GM18870 (cell line): Measurements from ENCODE around the gene ATG7.
"Not testable (repeated sequence)": the region's sequence is repeated elsewhere in the genome, so short reads cannot be mapped to it uniquely, and the experiment has no call there.

Source experiments
- ATAC-seq: cut with Tn5 transposase; IDR thresholded peaks from one replicate; pipeline ENCODE4 v1.9.1; 2021; ENCODE audit warnings: moderate library complexity; ENCODE audit not compliant: unreplicated experiment

Gene ATG7

GRCh38 chr3:11582191-11582968 lies 310.2 kb downstream of the ATG7 start:
- ATAC-seq = no peak

GRCh38 chr3:11583235-11583634 lies 311.0 kb downstream of the ATG7 start:
- ATAC-seq = no peak

GRCh38 chr3:11583638-11584046 lies 311.4 kb downstream of the ATG7 start:
- ATAC-seq = no peak

DNA sequence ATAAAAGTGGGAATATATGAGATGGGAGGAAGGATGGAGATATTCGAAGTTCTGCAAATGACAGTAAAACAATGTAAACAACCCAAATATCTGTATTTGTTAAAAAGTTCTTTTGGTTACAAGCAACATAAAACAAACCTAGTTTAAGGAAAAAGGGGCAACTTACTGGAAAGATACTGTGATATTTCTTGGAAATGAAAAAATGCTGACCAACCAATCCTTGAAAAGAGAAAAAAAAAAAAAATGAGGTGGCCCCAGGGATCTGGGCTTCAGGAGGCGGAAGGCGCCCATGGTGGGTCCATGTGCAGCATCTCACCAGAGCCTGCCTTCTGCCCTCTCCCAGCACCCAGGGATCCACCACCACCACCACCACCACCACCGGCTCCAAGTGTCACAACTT lies 312.4 kb downstream of the ATG7 start:
- ATAC-seq = no peak

DNA sequence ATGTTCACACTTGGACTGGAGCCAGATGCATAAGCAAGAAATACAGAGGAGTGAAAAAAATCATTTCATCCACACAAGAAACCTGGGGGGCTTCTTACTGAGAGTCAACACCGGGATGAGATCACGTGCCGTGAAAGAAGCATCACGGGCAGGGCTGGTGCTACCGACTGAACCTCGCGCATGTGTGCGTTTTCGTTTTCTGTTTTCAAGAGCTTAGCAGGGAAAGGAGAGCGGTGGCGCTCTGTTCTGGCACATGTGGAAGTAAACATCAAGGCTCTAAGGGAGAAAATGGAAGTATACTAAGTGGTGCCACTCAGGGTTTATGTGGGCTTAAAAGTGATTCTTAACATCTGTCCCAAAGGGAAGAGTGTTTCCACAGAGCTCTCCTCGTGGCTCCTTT lies 315.6 kb downstream of the ATG7 start:
- ATAC-seq = no peak

- no peak for ATAC-seq
Observed at GRCh38 chr3:11588338-11588737, 316.1 kb downstream of the ATG7 start.

GRCh38 chr3:11588755-11589154 lies 316.6 kb downstream of the ATG7 start:
- ATAC-seq = no peak

DNA sequence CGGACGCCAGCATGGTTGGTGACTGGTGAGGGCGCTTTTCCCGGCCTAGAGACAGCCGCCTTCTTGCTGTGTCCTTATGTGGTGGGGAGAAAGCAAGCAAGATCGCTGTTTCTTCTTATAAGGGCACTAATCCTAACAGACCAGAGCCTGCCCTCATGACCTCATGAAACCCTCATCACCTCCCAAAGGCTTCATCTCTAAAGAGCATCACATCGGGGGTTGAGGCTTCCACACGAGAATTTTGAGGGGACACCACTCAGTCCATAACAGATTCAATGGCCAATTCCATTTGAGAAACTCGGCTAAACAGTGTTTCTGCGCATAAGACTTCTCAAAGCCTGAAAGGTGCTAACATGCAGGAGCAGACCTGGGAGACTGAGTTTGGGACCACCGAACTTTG lies 317.5 kb downstream of the ATG7 start:
- ATAC-seq = no peak

DNA sequence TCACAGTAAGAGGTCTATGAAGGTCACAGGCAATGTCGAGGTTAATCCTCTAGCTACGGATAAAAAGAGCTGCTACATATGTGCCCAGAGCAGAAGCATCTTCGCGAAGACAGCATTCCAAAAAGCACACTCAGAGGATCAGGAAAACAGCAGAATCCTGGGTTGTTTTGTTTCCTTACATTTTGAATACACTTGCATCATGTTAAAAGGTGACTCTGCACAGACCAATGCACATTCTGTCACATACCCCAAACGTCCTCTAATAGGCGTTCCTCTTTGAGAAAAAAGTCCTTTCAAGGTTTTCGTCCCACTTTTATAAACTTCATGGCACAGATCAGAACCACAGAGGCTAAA lies 318.8 kb downstream of the ATG7 start:
- no peak for ATAC-seq

GRCh38 chr3:11591391-11592282 lies 319.4 kb downstream of the ATG7 start:
- ATAC-seq = no peak

GRCh38 chr3:11592445-11593298 lies 320.5 kb downstream of the ATG7 start:
- no peak for ATAC-seq

- no peak for ATAC-seq
Observed at GRCh38 chr3:11593318-11594034, 321.3 kb downstream of the ATG7 start.

DNA sequence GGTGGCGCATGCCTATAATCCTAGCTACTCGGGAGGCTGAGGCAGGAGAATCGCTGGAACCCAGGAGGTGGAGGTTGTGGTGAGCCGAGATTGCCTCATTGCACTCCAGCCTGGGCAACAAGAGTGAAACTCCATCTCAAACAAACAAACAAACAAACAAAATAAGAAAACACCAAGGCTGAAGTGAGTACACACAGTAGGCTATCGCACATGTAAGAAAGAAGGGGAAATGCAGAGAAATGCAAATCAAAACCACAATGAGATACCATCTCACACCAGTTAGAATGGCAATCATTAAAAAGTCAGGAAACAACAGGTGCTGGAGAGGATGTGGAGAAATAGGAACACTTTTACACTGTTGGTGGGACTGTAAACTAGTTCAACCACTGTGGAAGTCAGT lies 322.8 kb downstream of the ATG7 start:
- ATAC-seq = not testable (repeated sequence)

- ATAC-seq = no peak
Observed at GRCh38 chr3:11596387-11596786, 324.2 kb downstream of the ATG7 start.

- ATAC-seq = no peak
Observed at GRCh38 chr3:11600501-11601282, 328.5 kb downstream of the ATG7 start.

DNA sequence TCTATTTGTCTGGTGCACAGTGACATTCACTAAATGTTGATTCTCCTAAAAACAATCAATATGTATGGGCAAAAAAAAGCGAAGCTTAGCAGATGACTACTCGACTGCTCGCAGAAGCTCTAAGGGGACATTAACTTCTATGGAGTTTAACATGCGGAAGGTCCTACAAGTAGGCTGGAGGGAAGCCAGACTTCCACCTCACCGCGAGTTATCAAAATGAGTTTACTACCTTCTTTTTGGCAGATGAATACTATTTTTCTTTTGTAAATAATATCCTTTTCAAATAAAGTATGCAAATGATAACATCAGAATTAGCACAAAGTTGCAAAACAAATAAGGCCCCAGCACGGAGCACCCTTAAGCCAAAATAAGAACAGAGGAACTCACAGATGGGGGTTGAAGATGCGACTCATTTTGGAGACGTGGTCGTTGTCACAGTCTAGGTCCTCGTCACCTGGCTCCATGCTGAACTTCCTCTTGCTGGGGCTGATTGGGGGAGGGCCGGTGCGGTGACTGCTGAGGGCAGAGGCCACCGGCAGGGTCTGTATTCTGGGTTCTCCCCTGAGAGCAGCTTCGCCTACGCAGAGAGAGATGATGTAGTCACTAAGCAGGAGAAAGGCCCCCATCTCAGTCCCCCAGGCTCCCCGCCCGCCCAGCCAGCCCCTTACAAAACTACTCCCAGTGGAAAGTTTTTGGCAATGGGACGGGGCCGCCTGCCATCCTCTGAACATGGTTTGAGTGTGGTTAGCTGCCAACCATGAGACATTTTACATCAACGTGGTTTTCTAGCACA lies 329.4 kb downstream of the ATG7 start:
- ATAC-seq = peak; percentile 84

DNA sequence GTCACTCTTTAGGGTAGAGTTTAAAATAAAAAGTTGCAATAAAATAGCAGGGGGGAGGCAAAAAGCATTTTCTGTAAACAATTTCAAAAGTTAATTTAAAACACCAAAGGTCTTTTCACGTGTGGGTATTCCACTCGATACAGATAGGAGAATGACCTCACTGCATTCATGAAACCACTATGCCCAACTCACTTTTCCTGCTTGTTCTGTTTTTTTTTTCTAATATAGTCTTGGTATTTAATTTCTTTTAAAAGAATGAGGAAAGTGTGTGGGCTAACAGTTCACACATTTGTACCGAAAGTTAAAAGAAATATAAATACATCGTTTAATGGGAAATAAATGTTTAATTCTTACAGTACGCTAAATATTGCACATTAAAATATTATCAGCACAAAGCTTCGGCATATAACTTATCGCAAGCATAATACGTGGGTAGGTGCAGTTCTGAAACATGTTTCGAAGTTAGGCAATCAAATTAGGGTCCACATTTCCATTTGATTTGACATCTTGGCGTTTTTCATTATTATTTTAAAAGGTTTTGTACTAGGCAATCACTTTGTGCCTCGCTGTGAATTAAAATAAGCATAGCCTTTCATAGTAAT lies 330.1 kb downstream of the ATG7 start:
- no peak for ATAC-seq

GRCh38 chr3:11602886-11603527 lies 330.8 kb downstream of the ATG7 start:
- no peak for ATAC-seq
